Body of pancreas (tissue), 4 donors: Measurements from ENCODE around the gene PSTK. TPM values are rescaled to one million over a fixed set of nuclear protein-coding genes. Genes with fewer than 3 reads are reported as not detected.

Experiments
- ATAC-seq: fragments of 150-250 bp; one replicate; pipeline ENCODE4 v1.9.1; 2016
- DNase-seq, 4 donors: peaks; one replicate each; pipeline ENCODE4 v3.0.0-alpha.2; 2019
- H3K27ac ChIP-seq, 4 donors: fragments of 200-600 bp; sonication (generic); 1 replicate in 3 of 4; 2 replicates in 1 of 4; pipeline versions ENCODE4 v1.5.1 to v1.6.1; 2016 to 2019; ENCODE audit warnings: mild to moderate bottlenecking in 1 of 4, mixed read lengths in 1 of 4, moderate library complexity in 1 of 4
- H3K27me3 ChIP-seq, 2 donors: fragments of 200-600 bp; sonication (generic); one replicate each; pipeline ENCODE4 v1.6.0; 2016; ENCODE audit warnings: mild to moderate bottlenecking in 1 of 2
- H3K36me3 ChIP-seq, 2 donors: fragments of 200-600 bp; sonication (generic); replicated peaks in 1 of 2; 2 replicates each; pipeline ENCODE4 v1.5.1; 2016; ENCODE audit warnings: low read depth in 2 of 2; ENCODE audit not compliant: insufficient read depth in 1 of 2
- H3K4me1 ChIP-seq: fragments of 200-600 bp; sonication (generic); one replicate; pipeline ENCODE4 v1.6.0; 2016
- H3K4me3 ChIP-seq, 2 donors: fragments of 200-600 bp; sonication (generic); 1 replicate in 1 of 2; 2 replicates in 1 of 2; pipeline ENCODE4 v1.5.1; 2016 to 2019
- H3K9me3 ChIP-seq, 3 donors: fragments of 200-600 bp; sonication (generic); 1 replicate in 2 of 3; 2 replicates in 1 of 3; pipeline ENCODE4 v1.5.1; 2016
- CTCF ChIP-seq, 7 experiments: fragments of 450-650 bp in 4 of 7; fragments of 200-600 bp in 3 of 7; sonication (generic) in 3 of 7; IDR thresholded peaks; one replicate each; pipeline ENCODE4 v1.5.1; 2016 to 2019; ENCODE audit warnings: antibody characterized with exemption in 7 of 7
- POLR2A ChIP-seq, 3 donors: fragments of 450-650 bp; IDR thresholded peaks; one replicate each; pipeline ENCODE4 v1.6.1; 2016; ENCODE audit warnings: antibody characterized with exemption in 3 of 3, mild to moderate bottlenecking in 2 of 3
- WGBS, 2 donors: methylation state at CpG; one replicate each; pipeline ENCODE4 v1.1.5; 2017; 5-methylcytosine and 5-hydroxymethylcytosine counted together
- intact Hi-C: fragments of 100-400 bp; cut with DNase I; formaldehyde crosslinking; loops from one replicate; pipeline ENCODE4 v1.15.1; 2023
- total RNA-seq, 2 donors: library from RNA; depleted of rRNA; stranded (reverse); fragments of >200 nt; gene quantifications; one replicate each; pipeline ENCODE4 v1.1.0, GENCODE V29; 2016

The PSTK gene
- total RNA-seq, 2 donors from 2014 or later, result 1.6 to 1.8 TPM

- whole genome bisulfite sequencing, 2 donors, result 94 to 96% methylated on average over 3 of the region's 3 CpGs
- Histone ChIP-seq H3K27ac (no peak overlapping the region), H3K4me3 (no peak overlapping the region), H3K27me3 (no peaks in the 10 kb centered on the region), H3K9me3 (no peaks in the 10 kb centered on the region), H3K36me3 (peaks cover 0 to 2% of the 10 kb centered on the region in 2 donors), H3K4me1 (peaks cover 15% of the 10 kb centered on the region)
- intact Hi-C loops, result no loop called here
- DNase-seq, result no peak
- ATAC-seq, result no peak
- TF ChIP-seq POLR2A (IDR thresholded peaks at IDR 0.05), result no peak
- TF ChIP-seq CTCF (IDR thresholded peaks at IDR 0.05), result no peak
These were observed 30.9 kb upstream of the PSTK start for GRCh38 chr10:122949296-122949695.

GRCh38 chr10:122953902-122954730, 26.1 kb upstream of the PSTK start, which contains the start of gene C10orf88:
Gene C10orf88, minus strand, starts transcription at chr10:122954227. Its CDS starts 49 bp downstream, at chr10:122954178.
- peak; percentile 100 for ATAC-seq
- H3K9me3 ChIP-seq, result peaks cover 0 to 3% (median 0%) of the 10 kb centered on the region in 3 donors
- H3K4me1 ChIP-seq, result peaks cover 20% of the 10 kb centered on the region
- H3K4me3 ChIP-seq, result peak within 1 kb of the TSS; percentile 81 to 82
- no peaks in the 10 kb centered on the region for H3K36me3 ChIP-seq
- H3K27me3 ChIP-seq, result no peaks in the 10 kb centered on the region
- intact Hi-C loops, result no loop called here
- WGBS, 2 donors, result 3 to 42% methylated on average over 16 to 75 of the region's 77 CpGs
- TF ChIP-seq POLR2A (IDR thresholded peaks at IDR 0.05), result peak in 2 of 3 donors; percentile 62 to 64
- peak in 1 of 7 experiments; percentile 21 for TF ChIP-seq CTCF (IDR thresholded peaks at IDR 0.05)
- peak; percentile 97 to 99 (median 98) for DNase-seq
- peak within 1 kb of the TSS; percentile 54 to 77 (median 66) for H3K27ac ChIP-seq

GRCh38 chr10:122954731-122955050, 25.5 kb upstream of the PSTK start:
- peaks cover 0 to 3% (median 0%) of the 10 kb centered on the region in 3 donors for H3K9me3 ChIP-seq
- 57 to 77% methylated on average over 11 to 13 of the region's 13 CpGs for WGBS, 2 donors
- intact Hi-C loops, result no loop called here
- no peaks in the 10 kb centered on the region for H3K36me3 ChIP-seq
- peaks cover 20% of the 10 kb centered on the region for H3K4me1 ChIP-seq
- DNase-seq (peak in 1 of 4 donors; percentile 30), ATAC-seq (no peak)
- TF ChIP-seq CTCF (IDR thresholded peaks at IDR 0.05), result no peak
- TF ChIP-seq POLR2A (IDR thresholded peaks at IDR 0.05), result no peak
- no peak overlapping the region for H3K4me3 ChIP-seq
- H3K27ac ChIP-seq, result peak overlapping the region in 1 of 4 donors; percentile 73
- H3K27me3 ChIP-seq, result no peaks in the 10 kb centered on the region

- no peak for TF ChIP-seq CTCF (IDR thresholded peaks at IDR 0.05)
- TF ChIP-seq POLR2A (IDR thresholded peaks at IDR 0.05), result no peak
- peaks cover 20% of the 10 kb centered on the region for H3K4me1 ChIP-seq
- no peak for ATAC-seq
- no peaks in the 10 kb centered on the region for H3K27me3 ChIP-seq
- no peak for DNase-seq
- no peaks in the 10 kb centered on the region for H3K36me3 ChIP-seq
- H3K9me3 ChIP-seq, result peaks cover 0 to 3% (median 0%) of the 10 kb centered on the region in 3 donors
- H3K27ac ChIP-seq, result no peak overlapping the region
- no peak overlapping the region for H3K4me3 ChIP-seq
- intact Hi-C loops, result no loop called here
- WGBS, 2 donors, result 87 to 93% methylated on average over 1 of the region's 1 CpG
These were observed 24.3 kb upstream of the PSTK start for GRCh38 chr10:122955892-122956291.
